ENCODE results near the gene GAS2.

Gene GAS2

DNA sequence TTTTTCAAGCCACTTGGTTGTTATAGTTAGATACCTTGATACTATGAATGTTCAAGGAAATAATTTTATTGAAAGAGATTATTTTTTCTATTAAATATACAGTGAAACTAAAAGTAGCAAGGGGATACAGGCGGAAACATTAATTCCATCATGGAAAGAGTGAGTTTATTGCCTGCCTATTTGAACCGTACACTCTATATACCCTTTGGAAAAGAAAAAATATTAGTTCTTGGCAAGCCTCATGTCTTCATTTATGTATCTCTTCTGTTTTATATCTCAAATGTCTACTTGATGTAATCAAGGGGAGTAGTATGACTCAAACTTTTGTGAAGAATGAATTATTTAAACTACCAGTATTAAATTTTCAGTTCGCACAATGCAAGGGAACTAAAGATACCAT is 54.0 kb downstream of the GAS2 start:
- DNase-seq = no peak
- intact Hi-C loops (cut with DNase I) = no loop called here

GRCh38 chr11:22723274-22723673 is 56.9 kb downstream of the GAS2 start:
- no peak for DNase-seq
- intact Hi-C loops (cut with DNase I) = no loop called here

GRCh38 chr11:22725079-22725478 is 58.7 kb downstream of the GAS2 start:
- intact Hi-C loops (cut with DNase I) = no loop called here
- DNase-seq = no peak

- DNase-seq = no peak
- intact Hi-C loops (cut with DNase I) = no loop called here
Measured at GRCh38 chr11:22728600-22729389, 62.4 kb downstream of the GAS2 start.

GRCh38 chr11:22730319-22730718 is 63.9 kb downstream of the GAS2 start:
- DNase-seq = no peak
- intact Hi-C loops (cut with DNase I) = no loop called here

- no peak for DNase-seq
- intact Hi-C loops (cut with DNase I) = no loop called here
Measured at GRCh38 chr11:22732588-22732987, 66.2 kb downstream of the GAS2 start.

DNA sequence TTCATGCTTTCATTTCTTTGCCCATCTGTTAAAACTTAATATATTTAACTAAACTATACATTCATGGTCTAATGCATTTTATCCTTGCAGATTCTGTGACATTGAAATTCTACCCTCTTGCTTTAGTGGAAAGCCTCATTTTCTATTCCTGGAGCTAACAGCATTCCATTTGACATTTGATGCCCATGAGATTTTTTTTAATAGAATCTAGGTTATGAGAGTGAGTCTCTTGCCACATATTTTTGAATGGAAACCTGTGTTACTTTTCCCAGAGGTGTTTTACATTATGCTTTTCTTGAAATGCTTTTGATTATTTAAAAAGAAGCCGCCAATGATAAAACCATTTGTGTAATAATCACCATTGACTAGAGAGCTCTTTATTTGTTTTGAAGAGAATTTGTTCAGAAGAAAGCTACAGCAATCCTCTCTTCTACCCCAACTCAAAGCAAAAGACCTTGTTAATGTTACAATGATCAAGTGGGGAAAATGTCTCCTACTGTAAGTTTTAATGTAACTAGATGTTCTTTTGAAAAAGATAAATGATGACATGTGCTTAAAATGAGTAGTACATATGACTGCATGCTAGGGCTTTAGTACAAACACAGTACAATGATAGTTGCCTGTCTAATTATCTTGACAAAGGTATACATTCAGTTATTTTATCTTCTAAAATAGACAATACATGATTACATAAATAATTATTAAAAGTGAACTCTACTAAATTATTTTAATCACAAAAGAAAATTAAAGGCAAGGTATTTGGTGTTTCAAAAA is 67.3 kb downstream of the GAS2 start:
- DNase-seq = no peak
- intact Hi-C loops (cut with DNase I) = no loop called here

DNA sequence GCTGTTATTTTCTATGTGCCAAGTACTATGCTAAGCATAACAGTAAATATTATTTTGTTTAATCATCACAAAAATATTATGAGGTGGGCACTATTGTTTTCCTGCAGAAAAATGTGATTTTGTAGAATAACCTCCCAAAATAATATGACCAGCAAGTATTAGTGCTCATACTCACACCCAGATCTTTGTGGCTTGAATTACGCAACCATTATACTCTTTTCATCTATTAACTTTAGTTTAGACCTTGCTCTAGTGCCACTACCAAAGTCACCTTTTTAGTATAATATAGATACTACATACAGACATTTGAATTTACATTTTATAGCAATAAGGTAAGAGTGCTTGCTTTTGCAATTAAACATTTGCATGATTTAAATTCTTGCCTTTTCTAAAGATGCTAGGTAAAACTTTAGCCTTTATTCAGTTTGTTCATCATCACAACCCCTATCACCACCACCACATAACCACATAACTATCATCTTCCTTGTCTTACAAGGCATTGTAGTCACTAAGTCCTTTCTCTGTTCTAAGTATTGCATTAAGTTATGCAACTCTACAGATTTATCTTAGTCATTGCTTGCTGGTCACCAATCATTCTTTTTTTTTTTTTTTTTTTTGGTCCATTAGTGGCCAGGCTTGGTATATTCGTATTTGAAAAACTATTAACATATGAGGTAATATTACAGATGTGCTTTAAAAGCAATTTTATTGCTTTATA is 68.4 kb downstream of the GAS2 start:
- no peak for DNase-seq
- intact Hi-C loops (cut with DNase I) = no loop called here

DNA sequence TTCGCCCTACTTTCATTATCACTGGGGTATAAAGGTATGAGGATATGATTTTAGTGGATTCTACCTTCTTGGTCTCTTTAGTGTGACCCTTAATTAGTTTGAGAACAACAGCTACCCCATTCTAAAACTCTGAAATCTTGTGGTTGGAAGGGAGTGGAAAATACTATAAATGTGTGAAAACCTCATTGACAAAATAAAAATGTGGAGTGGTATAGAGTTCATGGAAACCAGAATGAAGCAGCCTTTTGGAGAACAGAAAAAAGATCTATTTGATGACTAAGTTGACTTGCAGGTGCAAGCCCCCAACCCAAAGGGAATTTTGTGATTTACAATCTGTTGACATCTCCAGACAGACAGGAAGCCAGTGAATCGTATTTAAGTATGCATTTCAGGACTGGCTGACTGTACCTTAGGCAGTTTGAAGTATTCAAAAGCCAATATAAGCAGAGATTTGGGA is 75.8 kb downstream of the GAS2 start:
- intact Hi-C loops (cut with DNase I) = no loop called here
- no peak for DNase-seq

DNA sequence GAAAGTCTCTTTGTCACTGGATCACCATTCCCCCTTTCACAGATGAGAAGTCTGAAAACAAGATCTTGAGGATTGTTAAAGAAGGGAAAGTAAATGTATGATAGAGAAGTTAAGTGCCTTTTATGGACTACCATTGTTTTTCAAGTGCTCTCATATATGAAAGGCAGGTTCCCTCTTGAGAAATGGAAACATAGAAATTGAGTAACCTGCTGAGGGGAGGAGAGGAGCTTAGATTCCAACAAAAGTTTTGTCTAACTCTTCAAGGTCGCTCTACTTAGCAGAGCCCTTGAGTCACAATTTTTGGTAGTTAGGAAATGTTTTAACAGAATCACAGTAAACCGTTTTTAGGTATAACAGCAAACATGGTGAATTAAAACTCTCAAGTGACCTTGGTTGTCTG is 83.1 kb downstream of the GAS2 start:
- intact Hi-C loops (cut with DNase I) = no loop called here
- DNase-seq = no peak

- intact Hi-C loops (cut with DNase I) = no loop called here
- no peak for DNase-seq
Measured at GRCh38 chr11:22752908-22753310, 86.5 kb downstream of the GAS2 start.

DNA sequence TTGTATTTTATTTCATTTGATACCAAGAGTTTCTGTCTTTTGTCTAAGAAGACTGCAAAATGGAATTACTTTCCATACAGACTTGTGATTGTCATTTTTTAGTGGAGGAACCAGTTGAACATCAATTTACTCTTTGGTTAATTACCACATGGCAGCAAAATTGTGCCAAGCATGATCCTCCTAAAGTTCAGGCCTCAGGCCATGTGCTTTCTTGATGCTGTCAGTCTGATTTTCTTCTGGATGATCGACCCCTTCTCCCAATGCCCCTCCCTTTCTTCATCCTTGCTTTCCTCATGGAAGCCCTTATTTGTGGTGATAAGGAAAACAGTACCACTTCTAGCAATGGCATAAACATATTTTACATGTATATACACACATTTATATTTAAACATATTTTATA is 87.0 kb downstream of the GAS2 start:
- intact Hi-C loops (cut with DNase I) = no loop called here
- DNase-seq = no peak

DNA sequence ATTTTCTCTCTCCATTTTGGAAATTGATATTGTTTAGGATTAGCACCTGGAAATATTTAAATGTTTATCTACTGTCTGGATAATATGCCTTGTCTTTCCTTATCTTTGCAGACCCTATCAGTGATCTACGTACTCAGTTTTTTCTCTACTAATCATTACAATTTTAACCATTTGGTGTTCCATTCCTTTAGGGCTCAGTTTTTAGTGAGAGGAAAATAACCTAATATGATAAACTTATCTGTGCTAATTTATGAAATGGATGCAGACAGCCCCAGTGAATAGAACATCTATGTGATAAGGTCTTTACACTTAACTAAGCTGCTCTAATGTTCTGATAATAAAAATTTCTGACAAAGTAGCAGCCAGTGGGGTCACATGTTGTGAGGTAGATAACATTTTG is 94.7 kb downstream of the GAS2 start:
- DNase-seq = no peak
- intact Hi-C loops (cut with DNase I) = no loop called here

DNA sequence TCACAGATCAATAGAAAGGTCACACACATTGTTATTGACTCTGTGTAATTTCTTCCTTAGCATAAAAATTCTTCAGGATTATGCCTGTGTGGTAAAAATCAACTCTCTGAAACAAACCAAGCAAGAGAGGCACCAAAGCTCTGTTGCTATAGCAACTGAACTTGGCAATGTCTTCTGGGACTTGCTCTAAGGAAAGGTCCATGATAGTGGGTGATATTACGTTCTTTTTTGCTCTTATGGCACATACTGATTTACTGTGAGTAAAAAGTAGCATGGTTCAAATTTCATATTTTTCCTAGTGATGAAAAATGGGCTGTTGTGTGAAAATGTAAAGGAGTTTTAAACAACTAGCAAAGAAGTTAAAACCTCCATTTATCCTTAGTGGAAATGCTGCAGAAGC is 96.8 kb downstream of the GAS2 start:
- DNase-seq = no peak
- intact Hi-C loops (cut with DNase I) = no loop called here

- no peak for DNase-seq
- intact Hi-C loops (cut with DNase I) = no loop called here
Measured at GRCh38 chr11:22764735-22765134, 98.3 kb downstream of the GAS2 start.

DNA sequence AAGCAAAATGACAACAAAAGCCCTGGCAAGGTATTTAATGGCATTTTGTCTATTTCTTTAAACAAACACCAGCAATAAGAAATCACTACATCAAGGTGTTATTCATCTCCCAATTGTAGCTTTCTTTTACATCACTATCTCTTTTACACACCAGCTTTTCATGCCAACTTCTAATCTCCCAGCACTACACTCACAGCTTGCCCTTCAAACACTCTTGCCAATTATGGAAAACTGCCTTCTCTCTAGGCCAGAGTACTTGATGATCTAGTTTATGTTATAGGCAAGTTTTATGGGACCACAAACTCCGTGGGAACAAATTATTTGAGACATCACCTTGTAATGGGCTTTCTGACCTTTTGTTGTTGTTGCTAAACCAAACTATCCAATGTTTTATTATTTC is 101.9 kb downstream of the GAS2 start:
- DNase-seq = no peak
- intact Hi-C loops (cut with DNase I) = no loop called here

DNA sequence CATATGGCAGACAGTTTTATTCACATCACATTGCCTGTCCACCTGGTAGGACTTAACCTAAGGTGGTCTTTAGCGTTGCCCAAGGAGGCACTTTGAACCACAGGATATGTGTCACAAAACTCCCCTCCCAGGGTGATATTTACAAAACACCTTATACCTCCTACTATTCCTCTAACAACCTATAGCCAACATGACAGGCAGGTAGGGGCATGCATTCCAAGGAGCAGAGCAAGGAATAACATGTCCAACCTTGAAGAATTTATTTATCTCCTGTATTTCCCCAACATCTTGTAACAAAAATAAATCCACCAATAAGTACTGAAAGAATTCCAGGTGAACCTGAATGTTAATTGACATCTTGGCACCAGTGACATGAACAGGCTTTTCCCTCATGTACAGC is 102.7 kb downstream of the GAS2 start:
- DNase-seq = no peak
- intact Hi-C loops (cut with DNase I) = no loop called here

DNA sequence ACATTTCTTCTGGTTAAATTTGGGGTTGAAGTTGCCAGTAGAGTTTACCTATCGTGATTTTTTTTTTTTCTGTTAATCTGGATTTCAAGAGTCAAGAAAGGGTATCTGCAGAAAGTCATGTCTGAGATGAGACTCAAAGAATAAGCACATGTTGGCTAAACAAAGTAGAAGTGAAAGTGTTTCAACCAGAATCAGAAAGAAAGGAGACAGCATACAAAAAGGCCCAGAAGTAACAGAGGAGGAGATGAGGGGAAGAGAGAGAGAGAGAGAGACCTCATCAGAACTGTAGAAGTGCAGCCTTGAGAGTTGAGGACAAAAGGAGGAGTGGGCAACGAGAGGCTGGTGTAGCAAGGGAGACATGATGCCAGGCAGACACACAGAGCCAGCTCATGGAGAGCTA is 108.3 kb downstream of the GAS2 start:
- intact Hi-C loops (cut with DNase I) = no loop called here
- no peak for DNase-seq

DNA sequence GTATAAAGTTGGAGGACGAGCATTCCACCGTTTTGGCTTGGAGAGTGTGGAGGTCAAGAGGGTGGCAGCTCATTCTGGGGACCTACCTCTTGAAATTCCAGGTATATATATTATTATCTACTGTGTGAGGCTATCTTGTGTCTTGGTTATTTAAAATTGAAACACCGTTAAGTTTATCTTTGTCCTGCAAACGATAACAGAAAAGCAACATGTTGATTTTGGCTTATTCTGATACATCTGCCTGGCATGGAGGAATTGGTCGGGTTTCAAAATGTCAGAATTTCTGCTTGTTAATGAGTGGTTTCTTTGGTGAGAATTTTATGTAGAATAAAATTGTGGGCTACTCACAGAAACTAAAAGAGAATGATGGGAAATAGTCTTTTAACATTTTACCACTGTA is 108.8 kb downstream of the GAS2 start:
- no peak for DNase-seq
- intact Hi-C loops (cut with DNase I) = no loop called here

DNA sequence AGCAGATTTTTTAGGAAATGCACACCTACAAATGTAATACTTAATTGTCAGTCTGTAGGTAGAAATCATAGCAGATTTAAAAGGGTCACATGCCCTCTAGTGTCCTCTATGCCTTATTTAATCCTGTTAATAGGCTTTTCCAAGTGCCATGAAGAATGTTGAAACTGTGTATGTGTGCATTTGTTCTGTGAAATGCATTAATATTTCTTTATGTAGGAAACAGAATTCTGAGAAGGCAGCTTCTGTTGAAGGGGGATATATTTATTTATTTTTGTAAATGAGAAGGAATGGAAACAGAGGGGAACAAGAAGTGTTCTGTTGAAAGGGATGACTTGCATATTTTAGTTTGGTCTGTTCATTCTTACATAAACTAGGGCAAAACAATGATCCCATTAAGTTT is 112.2 kb downstream of the GAS2 start:
- intact Hi-C loops (cut with DNase I) = no loop called here
- no peak for DNase-seq

DNA sequence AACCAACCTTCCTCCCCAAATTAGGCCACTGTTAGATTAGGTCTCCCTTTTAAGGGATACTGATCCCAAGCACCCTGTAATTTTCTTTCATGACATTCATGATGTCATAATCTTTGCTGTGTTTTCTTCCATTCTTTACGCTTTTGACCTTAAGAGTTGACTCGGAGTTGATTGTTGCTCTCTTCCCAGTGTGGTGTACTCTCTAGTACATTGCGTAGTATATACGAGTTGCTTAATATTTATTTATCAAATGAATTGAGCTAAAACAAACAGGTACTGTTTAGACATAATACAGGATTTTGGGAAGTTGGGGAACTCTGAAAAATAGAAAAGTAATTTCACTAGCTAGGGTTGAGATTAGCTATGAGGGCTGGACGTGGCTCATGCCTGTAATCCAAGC is 113.4 kb downstream of the GAS2 start:
- intact Hi-C loops (cut with DNase I) = no loop called here
- no peak for DNase-seq

All from posterior cingulate gyrus (tissue), 11 donors.